Ishikawa (cell line): ENCODE data around the gene NUP58.

Experiments
- CEBPB ChIP-seq: IDR thresholded peaks from 2 replicates; pipeline ENCODE4 v1.6.1; 2012
- CREB1 ChIP-seq: IDR thresholded peaks from 2 replicates; pipeline ENCODE4 v1.6.1; 2012; ENCODE audit warnings: low read depth
- EGR1 ChIP-seq: IDR thresholded peaks from 2 replicates; pipeline ENCODE4 v1.6.1; 2012
- EP300 ChIP-seq: IDR thresholded peaks from 2 replicates; pipeline ENCODE4 v1.6.1; 2012; ENCODE audit warnings: borderline replicate concordance
- FOXM1 ChIP-seq: IDR thresholded peaks from 2 replicates; pipeline ENCODE4 v1.6.1; 2012; ENCODE audit warnings: low read depth, borderline replicate concordance
- MAX ChIP-seq: IDR thresholded peaks from 2 replicates; pipeline ENCODE4 v1.6.1; 2012
- NFIC ChIP-seq: IDR thresholded peaks from 2 replicates; pipeline ENCODE4 v1.6.1; 2012
- RAD21 ChIP-seq: IDR thresholded peaks from 2 replicates; pipeline ENCODE4 v1.6.1; 2012; ENCODE audit warnings: low read depth
- REST ChIP-seq: IDR thresholded peaks from 2 replicates; pipeline ENCODE4 v1.6.1; 2012; ENCODE audit warnings: low read depth, mild to moderate bottlenecking
- TAF1 ChIP-seq: IDR thresholded peaks from 2 replicates; pipeline ENCODE4 v1.6.1; 2012; ENCODE audit warnings: low read depth, mild to moderate bottlenecking
- TCF12 ChIP-seq: IDR thresholded peaks from 2 replicates; pipeline ENCODE4 v1.6.1; 2012; ENCODE audit warnings: low read depth
- TEAD4 ChIP-seq: IDR thresholded peaks from 2 replicates; pipeline ENCODE4 v1.6.1; 2012
- YY1 ChIP-seq: IDR thresholded peaks from 2 replicates; pipeline ENCODE4 v1.6.1; 2012; ENCODE audit warnings: low read depth
- ZBTB7A ChIP-seq: IDR thresholded peaks from 2 replicates; pipeline ENCODE4 v1.6.1; 2012; ENCODE audit warnings: low read depth
- TF ChIP-seq, protein P1 (sequence below): IDR thresholded peaks from 2 replicates; pipeline ENCODE4 v1.6.1; 2012

The NUP58 gene

DNA sequence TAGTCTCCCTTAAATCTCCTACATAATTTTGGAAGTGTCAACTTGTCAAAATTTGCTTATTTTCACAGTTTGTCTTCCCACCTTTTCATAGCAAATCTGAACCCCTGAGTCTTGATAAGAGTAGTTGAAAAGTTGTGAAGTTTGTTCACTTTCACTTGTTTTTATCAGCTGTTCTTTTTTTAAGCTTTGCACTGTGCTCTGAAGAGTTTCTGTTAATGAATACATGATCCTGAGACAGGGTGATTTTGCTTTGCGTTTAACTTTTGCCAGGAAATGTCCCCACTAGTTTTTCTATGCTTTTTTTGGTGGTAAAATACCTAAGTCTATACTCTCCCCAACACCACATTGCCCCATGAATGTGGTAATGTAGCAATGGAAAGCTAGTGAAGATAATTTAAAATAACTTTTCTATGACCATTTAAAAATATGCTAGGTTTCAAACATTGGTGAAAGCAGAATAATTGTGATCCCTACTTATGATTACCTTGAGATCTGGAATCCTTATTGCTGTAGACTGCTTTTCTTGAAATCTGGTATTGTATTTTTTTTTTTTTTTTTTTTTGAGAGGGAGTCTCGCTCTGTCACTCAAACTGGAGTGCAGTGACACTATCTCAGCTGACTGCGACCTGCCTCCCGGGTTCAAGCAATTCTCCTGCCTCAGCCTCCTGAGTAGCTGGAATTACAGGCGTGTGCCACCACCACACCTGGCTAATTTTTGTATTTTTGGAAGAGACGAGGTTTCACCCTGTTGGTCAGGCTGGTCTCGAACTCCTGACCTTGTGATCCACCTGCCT, 5.4 kb downstream of the NUP58 start:
- no peak for TF ChIP-seq ZBTB7A
- TF ChIP-seq YY1, result no peak

DNA sequence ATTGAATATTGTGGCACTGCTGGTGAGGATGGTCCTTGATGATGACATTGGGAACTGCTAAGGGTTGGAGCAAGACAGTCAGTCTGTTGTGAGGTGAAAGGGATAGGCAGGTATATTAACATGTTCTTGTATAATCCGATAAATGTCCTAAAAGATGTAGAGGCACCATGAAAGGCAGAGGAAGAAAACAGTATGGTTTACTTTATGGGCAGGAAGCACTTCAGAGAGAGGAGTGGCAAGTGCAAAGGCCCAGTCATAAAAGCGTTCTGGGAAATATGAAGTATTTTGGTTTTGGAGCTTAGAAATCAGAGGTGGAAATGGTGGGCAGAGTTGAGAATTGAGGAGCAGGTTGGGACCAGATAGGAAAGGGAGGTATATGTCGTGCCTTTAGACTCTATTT, 9.5 kb downstream of the NUP58 start:
- TF ChIP-seq TAF1, result no peak
- no peak for TF ChIP-seq FOXM1
- no peak for TF ChIP-seq YY1
- no peak for TF ChIP-seq NFIC
- no peak for TF ChIP-seq REST
- TF ChIP-seq CREB1, result no peak
- no peak for TF ChIP-seq EGR1
- TF ChIP-seq, protein P1, sequence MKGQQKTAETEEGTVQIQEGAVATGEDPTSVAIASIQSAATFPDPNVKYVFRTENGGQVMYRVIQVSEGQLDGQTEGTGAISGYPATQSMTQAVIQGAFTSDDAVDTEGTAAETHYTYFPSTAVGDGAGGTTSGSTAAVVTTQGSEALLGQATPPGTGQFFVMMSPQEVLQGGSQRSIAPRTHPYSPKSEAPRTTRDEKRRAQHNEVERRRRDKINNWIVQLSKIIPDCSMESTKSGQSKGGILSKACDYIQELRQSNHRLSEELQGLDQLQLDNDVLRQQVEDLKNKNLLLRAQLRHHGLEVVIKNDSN, result no peak
- no peak for TF ChIP-seq RAD21
- no peak for TF ChIP-seq ZBTB7A
- no peak for TF ChIP-seq CEBPB
- no peak for TF ChIP-seq TEAD4
- TF ChIP-seq MAX, result no peak
- no peak for TF ChIP-seq TCF12
- no peak for TF ChIP-seq EP300

DNA sequence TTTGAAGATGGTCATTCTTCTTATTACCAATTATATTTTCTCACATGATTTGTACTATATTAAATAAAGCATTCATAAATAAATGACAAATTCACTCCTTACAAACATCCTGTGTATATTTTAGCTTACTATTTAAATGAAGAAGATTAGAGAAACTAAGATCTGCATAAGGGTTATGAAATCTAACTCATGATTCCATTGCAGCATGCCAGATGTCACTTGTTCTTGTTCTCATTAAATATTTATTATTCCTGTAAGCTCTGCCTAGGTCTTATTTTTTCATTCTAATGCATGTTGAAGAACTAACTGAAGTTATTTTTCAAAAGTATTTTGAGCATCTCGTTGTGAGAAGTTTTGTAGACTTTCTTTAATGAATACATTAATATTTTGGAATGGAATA, 18.3 kb downstream of the NUP58 start:
- TF ChIP-seq EP300 (no peak), EGR1 (no peak), ZBTB7A (no peak), NFIC (no peak), YY1 (no peak), REST (no peak), TEAD4 (no peak), FOXM1 (no peak), RAD21 (no peak), MAX (no peak), TCF12 (no peak)
- TF ChIP-seq, protein P1, result no peak

DNA sequence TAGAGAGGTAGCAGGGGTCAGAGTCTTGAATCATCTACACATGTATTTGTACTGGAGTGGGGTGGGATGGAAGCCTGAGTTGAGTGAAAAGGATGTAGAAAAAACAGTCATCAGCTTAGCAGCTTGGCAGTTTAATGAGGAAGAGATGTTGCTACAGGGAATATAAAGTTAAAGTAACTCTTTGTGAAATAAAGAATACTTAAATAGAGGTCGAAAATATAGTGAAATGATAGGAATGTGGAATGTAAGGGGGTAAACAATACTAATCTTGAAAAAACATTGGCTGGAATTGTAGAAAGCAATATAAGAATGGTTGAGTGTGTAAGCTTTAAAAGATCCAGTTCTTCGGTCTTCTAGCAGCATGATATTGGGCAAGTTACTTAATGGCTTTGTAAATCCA, 22.7 kb downstream of the NUP58 start:
- TF ChIP-seq RAD21 (no peak), FOXM1 (no peak), EGR1 (no peak), MAX (no peak), NFIC (no peak), TAF1 (no peak), YY1 (no peak), TEAD4 (no peak)

- no peak for TF ChIP-seq EGR1
Observed at GRCh38 chr13:25329706-25330105, 28.3 kb downstream of the NUP58 start.

GRCh38 chr13:25330541-25330940, 29.1 kb downstream of the NUP58 start:
- TF ChIP-seq, protein P1, result no peak
- TF ChIP-seq RAD21 (no peak), ZBTB7A (no peak), EP300 (no peak), CEBPB (no peak), CREB1 (no peak), TEAD4 (no peak), YY1 (no peak), TAF1 (no peak), NFIC (no peak), REST (no peak), TCF12 (no peak), MAX (no peak), EGR1 (no peak), FOXM1 (no peak)
